ENCODE results near the gene CMTM3. TPM values are rescaled to one million over a fixed set of nuclear protein-coding genes. Genes with fewer than 3 reads are reported as not detected.

Gene CMTM3
- total and polyA plus RNA-seq, 9 of the 15 experiments (the other 6 are each of a cell fraction or from before 2014, with no cell fraction given): 4.6 to 33.4 (median 17.5) TPM

DNA sequence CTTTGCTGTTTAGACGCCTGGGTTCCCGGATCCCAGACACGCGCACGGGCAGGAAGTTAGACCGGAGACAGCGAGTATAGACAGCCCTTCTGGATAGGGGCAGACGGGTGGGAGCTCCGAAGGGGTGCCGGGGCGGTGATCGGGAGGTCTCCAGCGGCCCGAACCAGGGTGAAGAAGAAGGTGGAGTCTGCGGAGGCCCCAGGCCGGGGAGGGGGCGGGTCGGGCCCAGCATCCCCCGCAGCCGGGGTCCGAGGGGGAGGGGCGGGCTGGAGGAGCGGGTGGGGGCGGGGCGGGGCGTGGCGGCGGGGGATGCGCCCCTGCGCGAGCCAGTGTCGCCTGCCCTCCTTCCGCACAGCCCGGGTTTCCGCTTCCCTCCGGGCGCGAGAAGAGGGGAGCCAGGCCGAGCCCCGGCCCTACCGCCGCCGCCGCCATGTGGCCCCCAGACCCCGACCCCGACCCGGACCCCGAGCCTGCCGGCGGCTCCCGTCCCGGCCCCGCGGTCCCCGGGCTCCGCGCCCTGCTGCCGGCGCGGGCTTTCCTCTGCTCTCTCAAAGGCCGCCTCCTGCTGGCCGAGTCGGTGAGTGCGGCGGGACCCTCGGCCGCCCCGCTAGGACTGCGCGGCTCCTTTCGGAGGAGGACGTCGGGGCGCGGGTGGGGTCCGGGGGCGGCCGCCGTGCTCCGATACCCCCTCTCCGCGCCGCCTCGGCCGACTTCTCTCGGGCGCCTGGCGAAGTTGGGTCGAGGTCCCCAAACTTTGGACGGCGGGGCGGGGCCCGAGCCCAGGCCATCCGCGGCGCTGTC lies at the start of gene CMTM3 (continued):
- TF ChIP-seq NONO (IDR thresholded peaks at IDR 0.05; ENCODE audit: low read depth in 2 of 2, low read length in 1 of 2): 0 out of 4 replicates have a peak, but pooled peaks of 1 of the 2 experiments have one; percentile 51
- TF ChIP-seq TGIF2 (CRISPR knock-in tag; IDR thresholded peaks at IDR 0.05): no peak
- TF ChIP-seq, protein P1, sequence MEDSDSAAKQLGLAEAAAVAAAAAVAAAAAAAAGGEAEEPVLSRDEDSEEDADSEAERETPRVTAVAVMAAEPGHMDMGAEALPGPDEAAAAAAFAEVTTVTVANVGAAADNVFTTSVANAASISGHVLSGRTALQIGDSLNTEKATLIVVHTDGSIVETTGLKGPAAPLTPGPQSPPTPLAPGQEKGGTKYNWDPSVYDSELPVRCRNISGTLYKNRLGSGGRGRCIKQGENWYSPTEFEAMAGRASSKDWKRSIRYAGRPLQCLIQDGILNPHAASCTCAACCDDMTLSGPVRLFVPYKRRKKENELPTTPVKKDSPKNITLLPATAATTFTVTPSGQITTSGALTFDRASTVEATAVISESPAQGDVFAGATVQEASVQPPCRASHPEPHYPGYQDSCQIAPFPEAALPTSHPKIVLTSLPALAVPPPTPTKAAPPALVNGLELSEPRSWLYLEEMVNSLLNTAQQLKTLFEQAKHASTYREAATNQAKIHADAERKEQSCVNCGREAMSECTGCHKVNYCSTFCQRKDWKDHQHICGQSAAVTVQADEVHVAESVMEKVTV (CRISPR knock-in tag; IDR thresholded peaks at IDR 0.05): no peak
- TF ChIP-seq, protein P2, sequence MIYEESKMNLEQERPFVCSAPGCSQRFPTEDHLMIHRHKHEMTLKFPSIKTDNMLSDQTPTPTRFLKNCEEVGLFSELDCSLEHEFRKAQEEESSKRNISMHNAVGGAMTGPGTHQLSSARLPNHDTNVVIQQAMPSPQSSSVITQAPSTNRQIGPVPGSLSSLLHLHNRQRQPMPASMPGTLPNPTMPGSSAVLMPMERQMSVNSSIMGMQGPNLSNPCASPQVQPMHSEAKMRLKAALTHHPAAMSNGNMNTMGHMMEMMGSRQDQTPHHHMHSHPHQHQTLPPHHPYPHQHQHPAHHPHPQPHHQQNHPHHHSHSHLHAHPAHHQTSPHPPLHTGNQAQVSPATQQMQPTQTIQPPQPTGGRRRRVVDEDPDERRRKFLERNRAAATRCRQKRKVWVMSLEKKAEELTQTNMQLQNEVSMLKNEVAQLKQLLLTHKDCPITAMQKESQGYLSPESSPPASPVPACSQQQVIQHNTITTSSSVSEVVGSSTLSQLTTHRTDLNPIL (CRISPR knock-in tag; IDR thresholded peaks at IDR 0.05): no peak
- no peak for TF ChIP-seq ZFP36 (IDR thresholded peaks at IDR 0.05; ENCODE audit: low read depth, low read length, partially characterized antibody)
- TF ChIP-seq ZNF408 (CRISPR knock-in tag; IDR thresholded peaks at IDR 0.05; ENCODE audit: low read depth): no peak
- TF ChIP-seq, protein P3, sequence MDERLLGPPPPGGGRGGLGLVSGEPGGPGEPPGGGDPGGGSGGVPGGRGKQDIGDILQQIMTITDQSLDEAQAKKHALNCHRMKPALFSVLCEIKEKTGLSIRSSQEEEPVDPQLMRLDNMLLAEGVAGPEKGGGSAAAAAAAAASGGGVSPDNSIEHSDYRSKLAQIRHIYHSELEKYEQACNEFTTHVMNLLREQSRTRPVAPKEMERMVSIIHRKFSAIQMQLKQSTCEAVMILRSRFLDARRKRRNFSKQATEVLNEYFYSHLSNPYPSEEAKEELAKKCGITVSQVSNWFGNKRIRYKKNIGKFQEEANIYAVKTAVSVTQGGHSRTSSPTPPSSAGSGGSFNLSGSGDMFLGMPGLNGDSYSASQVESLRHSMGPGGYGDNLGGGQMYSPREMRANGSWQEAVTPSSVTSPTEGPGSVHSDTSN (CRISPR knock-in tag; IDR thresholded peaks at IDR 0.05; ENCODE audit: low read depth): no peak
- TF ChIP-seq, protein P3 (tag; conservative IDR thresholded peaks at IDR 0.05; ENCODE audit: low read depth): no peak
- no peak for TF ChIP-seq HCFC1 (IDR thresholded peaks at IDR 0.05; ENCODE audit: low read depth, low read length)
- TF ChIP-seq FOSL1 (tag; conservative IDR thresholded peaks at IDR 0.05): 0 out of 2 replicates have a peak, but pooled peaks have one; percentile 12
- no peak for TF ChIP-seq PHF21A (IDR thresholded peaks at IDR 0.05; ENCODE audit: borderline replicate concordance, low read depth)
- peak; percentile 67 for TF ChIP-seq FUS (optimal IDR thresholded peaks at IDR 0.05; ENCODE audit: low read depth, low read length)
- TF ChIP-seq ZNF232 (CRISPR knock-in tag; IDR thresholded peaks at IDR 0.05): no peak
- TF ChIP-seq, protein P4, sequence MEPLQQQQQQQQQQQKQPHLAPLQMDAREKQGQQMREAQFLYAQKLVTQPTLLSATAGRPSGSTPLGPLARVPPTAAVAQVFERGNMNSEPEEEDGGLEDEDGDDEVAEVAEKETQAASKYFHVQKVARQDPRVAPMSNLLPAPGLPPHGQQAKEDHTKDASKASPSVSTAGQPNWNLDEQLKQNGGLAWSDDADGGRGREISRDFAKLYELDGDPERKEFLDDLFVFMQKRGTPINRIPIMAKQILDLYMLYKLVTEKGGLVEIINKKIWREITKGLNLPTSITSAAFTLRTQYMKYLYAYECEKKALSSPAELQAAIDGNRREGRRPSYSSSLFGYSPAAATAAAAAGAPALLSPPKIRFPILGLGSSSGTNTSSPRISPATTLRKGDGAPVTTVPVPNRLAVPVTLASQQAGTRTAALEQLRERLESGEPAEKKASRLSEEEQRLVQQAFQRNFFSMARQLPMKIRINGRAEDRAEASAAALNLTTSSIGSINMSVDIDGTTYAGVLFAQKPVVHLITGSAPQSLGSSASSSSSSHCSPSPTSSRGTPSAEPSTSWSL (CRISPR knock-in tag; IDR thresholded peaks at IDR 0.05; ENCODE audit: borderline replicate concordance): no peak
- TF ChIP-seq TFAM (CRISPR knock-in tag; conservative IDR thresholded peaks at IDR 0.05): no peak
- TF ChIP-seq CTCF (IDR thresholded peaks at IDR 0.05 in 2 of 3, conservative IDR thresholded peaks at IDR 0.05 in 1 of 3; ENCODE audit: insufficient read depth in 2 of 3, low read depth in 1 of 3, low read length in 3 of 3): peak; percentile 53 to 73 (median 64); a peak in 5 of 6 replicates
- no peak for TF ChIP-seq RBM39 (optimal IDR thresholded peaks at IDR 0.05; ENCODE audit: low read depth, low read length)
- no peak for TF ChIP-seq ZNF253 (CRISPR knock-in tag; conservative IDR thresholded peaks at IDR 0.05)
